Effector memory CD4-positive, alpha-beta T cell (primary cell): Measurements from ENCODE around the gene OR1N1.

Experiments
- DNase-seq, 3 donors: peaks; one replicate each; pipeline ENCODE4 v3.0.0-alpha.2; 2020
- H3K27ac ChIP-seq: 2 replicates; pipeline ENCODE4 v1.7.0; 2013; ENCODE audit warnings: mild to moderate bottlenecking, low read length, moderate library complexity; ENCODE audit not compliant: insufficient read depth, poor library complexity, severe bottlenecking
- H3K27me3 ChIP-seq: replicated peaks from 2 replicates; pipeline ENCODE4 v1.7.0; 2013; ENCODE audit warnings: mild to moderate bottlenecking, low read length; ENCODE audit not compliant: insufficient read depth, control insufficient read depth, poor library complexity, severe bottlenecking
- H3K36me3 ChIP-seq: 2 replicates; pipeline ENCODE4 v1.7.0; 2013; ENCODE audit warnings: mild to moderate bottlenecking, low read length, moderate library complexity; ENCODE audit not compliant: control insufficient read depth, insufficient read depth
- H3K4me1 ChIP-seq: 2 replicates; pipeline ENCODE4 v1.7.0; 2013; ENCODE audit warnings: low read length, mild to moderate bottlenecking; ENCODE audit not compliant: control insufficient read depth, insufficient read depth, poor library complexity, severe bottlenecking
- H3K4me3 ChIP-seq: 2 replicates; pipeline ENCODE4 v1.7.0; 2013; ENCODE audit warnings: low read length, low read depth, mild to moderate bottlenecking; ENCODE audit not compliant: insufficient read depth, poor library complexity, severe bottlenecking
- H3K9me3 ChIP-seq: 2 replicates; pipeline ENCODE4 v1.7.0; 2013; ENCODE audit warnings: mild to moderate bottlenecking, low read length, moderate library complexity; ENCODE audit not compliant: control insufficient read depth

Gene OR1N1

GRCh38 chr9:122477826-122478225 is 49.3 kb downstream of the OR1N1 start, which contains the start of gene OR1J1:
TSS of gene OR1J1 (minus strand) at chr9:122477926. CDS start at chr9:122477926, 0 bp downstream.
- DNase-seq, result no peak
- Histone ChIP-seq H3K27ac (no peak within 1 kb of the TSS), H3K9me3 (no peaks in the 10 kb centered on the region), H3K36me3 (no peaks in the 10 kb centered on the region), H3K27me3 (no peaks in the 10 kb centered on the region), H3K4me1 (no peaks in the 10 kb centered on the region), H3K4me3 (no peak within 1 kb of the TSS)

GRCh38 chr9:122477346-122477745 is 49.7 kb downstream of the OR1N1 start:
- no peak overlapping the region for H3K27ac ChIP-seq
- no peak overlapping the region for H3K4me3 ChIP-seq
- no peaks in the 10 kb centered on the region for H3K4me1 ChIP-seq
- no peaks in the 10 kb centered on the region for H3K9me3 ChIP-seq
- H3K36me3 ChIP-seq, result no peaks in the 10 kb centered on the region
- H3K27me3 ChIP-seq, result no peaks in the 10 kb centered on the region
- DNase-seq, result no peak
